Activated CD8-positive, alpha-beta memory T cell treated with anti-CD3 and anti-CD28 coated beads, Interleukin-2, amount 50 U/mL, for 24 hours (primary cell): ENCODE results near the gene RMND5B.
"Not testable (repeated sequence)": the region's sequence is repeated elsewhere in the genome, so short reads cannot be mapped to it uniquely, and the experiment has no call there.

Experiments used
- DNase-seq: peaks from one replicate; pipeline ENCODE4 v3.0.0-alpha.2; 2020; ENCODE audit errors: extremely low read depth

Gene RMND5B

DNA sequence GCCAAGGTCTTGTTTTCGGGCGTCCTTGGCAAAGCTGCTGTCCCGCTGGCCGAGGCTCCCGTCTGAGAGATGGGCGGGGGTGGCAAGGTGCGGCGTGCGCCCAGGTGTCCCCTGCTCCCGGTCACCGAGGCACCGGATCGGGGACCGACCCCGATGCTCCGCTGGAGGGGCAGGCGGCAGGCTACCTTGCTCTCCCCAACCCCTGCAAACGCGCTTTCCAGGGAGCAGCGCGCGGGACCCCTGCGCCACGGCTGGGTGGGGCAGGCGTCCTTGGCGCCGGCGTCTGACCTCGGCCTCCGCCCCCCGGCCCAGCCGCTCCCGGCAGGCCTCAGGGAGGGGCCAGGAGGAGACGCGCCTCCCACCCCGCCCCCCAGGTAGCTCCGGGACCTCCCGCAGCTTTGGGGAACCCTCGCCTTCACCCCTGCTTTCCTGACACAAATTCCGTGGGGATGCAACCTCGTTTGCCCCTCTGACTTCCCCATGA is 16.9 kb upstream of the RMND5B start:
- no peak for DNase-seq

GRCh38 chr5:178114325-178115135 is 16.3 kb upstream of the RMND5B start:
- no peak for DNase-seq

GRCh38 chr5:178115136-178115813 is 15.5 kb upstream of the RMND5B start:
- no peak for DNase-seq

GRCh38 chr5:178115814-178116142 is 15.0 kb upstream of the RMND5B start:
- DNase-seq, result no peak

GRCh38 chr5:178116143-178116885 is 14.5 kb upstream of the RMND5B start:
- peak; percentile 48 for DNase-seq

DNA sequence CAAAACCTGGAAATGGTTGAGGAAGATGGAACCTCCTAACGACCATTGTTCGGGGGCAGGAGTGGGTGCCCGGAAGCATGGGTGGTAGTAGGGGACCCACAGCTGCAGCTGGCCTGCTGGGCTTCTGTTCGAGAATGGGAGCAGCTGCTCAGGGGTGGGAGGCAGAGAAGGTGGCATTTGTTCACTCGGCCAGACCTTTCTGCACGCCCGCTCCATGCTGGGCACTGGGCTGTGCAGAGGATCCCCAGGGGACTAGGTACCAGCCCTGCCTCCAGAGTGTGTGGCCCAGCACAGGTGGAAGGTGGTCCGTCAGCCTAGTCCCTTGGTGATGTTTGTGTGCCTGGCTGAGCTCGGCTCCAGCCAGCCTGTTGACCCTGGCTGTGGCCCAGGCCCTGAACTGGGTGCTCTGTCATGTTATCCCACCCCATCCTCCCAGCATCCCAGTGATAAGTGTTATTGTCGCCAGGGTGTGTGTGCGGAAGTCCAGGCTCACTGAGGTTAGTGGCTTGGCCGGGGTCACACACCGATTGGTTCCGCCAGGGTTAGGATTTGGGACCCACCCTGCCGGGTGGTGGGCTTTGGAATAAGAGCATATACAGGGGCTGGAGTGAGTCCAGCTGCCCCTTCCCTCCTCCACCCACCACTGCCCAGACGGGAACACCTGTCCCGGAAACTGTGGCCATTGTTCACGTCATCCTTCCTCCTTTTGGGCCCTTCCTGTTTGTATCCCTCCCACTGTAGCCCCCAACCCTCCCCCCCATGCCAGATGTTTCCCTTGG is 12.7 kb upstream of the RMND5B start:
- no peak for DNase-seq

- DNase-seq, result no peak
Measured at GRCh38 chr5:178119915-178120606, 10.8 kb upstream of the RMND5B start.

DNA sequence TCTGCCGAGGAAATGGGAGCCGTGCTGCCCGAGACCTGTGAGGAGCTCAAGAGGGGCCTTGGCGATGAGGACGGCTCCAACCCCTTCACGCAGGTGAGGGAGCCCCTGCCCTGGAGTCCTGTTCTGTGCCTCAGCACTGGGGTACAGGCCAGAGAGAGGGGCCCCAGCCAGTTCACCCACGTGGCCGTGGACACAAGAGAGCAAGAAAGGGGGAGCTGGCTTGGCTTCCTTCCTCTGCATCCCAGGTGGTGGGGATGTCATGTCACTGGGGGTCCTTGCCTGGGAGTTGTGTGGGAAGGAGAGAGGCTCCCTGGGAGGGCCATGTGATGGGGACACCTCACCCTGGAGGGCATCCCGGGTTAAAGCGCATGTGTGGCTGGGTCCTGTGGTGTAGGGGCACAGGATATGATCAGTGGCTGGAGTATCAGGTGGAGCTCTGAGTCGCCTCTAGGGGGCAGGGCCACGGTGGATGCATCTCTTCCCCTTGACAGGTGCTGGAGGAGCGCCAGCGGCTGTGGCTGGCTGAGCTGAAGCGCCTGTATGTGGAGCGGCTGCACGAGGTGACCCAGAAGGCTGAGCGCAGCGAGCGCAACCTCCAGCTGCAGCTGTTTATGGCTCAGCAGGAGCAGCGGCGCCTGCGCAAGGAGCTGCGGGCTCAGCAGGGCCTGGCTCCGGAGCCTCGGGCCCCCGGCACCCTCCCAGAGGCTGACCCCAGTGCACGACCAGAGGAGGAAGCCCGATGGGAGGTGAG is 10.0 kb upstream of the RMND5B start:
- DNase-seq, result peak; percentile 38

DNA sequence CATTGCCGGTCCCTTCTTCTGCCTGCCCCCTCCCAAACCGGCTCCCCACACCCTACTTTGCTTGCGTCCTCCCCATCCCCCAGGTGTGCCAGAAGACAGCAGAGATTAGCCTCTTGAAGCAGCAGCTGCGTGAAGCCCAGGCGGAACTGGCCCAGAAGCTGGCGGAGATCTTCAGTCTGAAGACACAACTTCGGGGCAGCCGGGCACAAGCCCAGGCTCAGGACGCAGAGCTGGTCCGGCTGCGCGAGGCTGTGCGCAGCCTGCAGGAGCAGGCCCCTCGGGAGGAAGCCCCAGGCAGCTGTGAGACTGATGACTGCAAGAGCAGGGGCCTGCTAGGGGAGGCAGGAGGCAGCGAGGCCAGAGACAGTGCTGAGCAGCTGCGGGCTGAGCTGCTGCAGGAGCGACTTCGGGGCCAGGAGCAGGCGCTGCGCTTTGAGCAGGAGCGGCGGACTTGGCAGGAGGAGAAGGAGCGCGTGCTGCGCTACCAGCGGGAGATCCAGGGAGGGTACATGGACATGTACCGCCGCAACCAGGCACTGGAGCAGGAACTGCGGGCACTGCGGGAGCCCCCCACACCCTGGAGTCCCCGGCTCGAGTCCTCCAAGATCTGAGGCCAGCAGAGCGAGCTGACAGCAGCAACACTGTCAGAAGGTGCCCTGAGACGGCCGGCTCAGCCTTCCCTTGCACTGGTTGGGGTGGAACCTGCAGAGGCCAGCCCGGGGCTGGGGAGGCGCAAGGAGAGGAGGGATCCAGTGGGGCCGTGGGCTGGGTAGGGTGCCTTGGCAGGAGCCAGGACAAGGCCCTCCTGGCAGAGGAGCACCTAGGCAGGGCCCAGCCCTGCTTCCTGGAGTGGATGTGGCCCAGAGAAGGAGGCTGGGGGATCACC is 9.2 kb upstream of the RMND5B start:
- DNase-seq, result no peak

GRCh38 chr5:178122346-178122745 is 8.5 kb upstream of the RMND5B start:
- DNase-seq, result no peak

DNA sequence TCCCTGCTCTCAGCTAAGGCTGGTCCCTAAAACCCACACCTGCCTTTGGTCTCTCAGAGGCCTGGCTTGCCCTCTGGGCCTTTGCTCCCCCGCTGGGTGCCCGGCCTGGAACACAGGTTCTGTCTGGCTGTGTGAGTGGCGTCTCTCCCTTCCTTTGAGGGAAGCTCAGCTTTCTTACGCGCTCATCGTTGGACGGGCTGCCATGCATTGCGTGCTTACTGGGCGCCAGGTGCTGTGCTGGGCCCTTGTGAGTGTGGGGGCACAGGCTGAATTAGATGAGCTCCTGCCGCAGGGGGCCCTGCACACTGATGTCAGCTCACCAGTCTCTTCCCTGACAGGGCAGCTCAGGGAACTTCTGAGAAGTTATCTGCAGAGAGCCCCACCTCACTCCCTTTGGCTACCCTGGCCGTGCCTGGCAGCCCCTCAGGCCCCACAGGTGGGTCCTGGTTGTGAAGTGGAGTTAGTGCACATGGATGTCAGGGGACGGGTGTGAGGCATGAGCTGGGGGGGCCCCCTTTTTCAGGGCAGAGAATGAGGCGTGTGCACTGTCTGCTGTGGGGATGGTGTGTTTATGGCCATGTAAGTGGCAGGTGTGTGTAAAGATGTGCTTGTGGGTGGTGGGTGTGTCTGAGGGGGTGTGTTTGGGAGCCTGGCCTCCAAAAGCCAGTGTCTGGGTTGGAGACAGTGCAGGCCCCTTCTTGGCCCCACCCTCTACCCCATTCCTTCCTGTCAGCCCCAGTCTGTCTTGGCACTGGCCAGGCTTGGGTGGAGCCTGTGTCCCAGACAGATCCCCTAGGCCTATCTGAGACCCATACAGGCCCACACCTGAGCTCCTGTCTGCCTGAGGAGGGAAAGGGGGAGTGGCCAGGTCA is 7.5 kb upstream of the RMND5B start:
- no peak for DNase-seq

GRCh38 chr5:178123966-178124925 is 6.6 kb upstream of the RMND5B start:
- no peak for DNase-seq

GRCh38 chr5:178125253-178125906 is 5.4 kb upstream of the RMND5B start:
- no peak for DNase-seq

GRCh38 chr5:178126556-178126955 is 4.3 kb upstream of the RMND5B start:
- no peak for DNase-seq

DNA sequence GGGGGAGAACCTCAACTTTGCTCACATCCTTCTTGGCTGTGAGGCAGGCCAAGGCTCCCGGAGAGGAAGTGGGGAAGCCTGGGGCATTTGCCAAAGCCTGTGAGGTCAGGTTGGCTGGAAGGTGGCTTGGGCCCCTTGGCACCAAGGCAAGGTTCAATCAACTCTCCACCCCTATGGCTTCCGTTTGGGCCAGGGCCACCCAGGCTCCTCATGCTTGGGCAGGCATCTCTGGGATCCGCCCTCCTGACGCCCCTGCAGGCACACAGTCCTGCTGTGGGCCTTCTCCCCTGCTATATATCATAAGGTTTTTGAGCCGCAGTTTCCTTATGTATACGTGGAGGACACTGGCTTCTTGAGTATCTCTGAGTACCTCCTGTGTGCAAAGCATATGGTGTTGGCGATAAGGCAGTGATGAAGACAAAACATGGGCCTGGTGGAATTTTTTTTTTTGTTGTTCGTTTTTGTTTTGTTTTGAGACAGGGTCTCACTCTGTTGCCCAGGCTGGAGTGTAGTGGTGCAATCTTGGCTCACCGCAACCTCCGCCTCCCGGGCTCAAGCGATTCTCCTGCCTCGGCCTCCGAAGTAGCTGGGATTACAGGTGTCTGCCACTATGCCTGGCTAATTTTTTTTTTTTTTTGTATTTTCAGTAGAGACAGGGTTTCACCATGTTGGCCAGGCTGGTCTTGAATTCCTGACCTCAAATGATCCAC is 3.4 kb upstream of the RMND5B start:
- not testable (repeated sequence) for DNase-seq

- no peak for DNase-seq
Measured at GRCh38 chr5:178129296-178129695, 1.5 kb upstream of the RMND5B start.
